HEK293 (cell line): Measurements from ENCODE around the gene GJC2.

ENCODE experiments used
- CTCF ChIA-PET: fragments of 350-600 bp; formaldehyde crosslinking; extraction: SDS; loops from one replicate; lab custom pipeline; 2021; ENCODE audit warnings: antibody characterized with exemption; lab: Yijun Ruan, JAX
- POLR2A ChIA-PET: fragments of 300-600 bp; formaldehyde crosslinking; extraction: SDS; loops from one replicate; lab custom pipeline; 2020; ENCODE audit warnings: antibody characterized with exemption, inconsistent platforms; lab: Yijun Ruan, JAX
- H3K27ac ChIP-seq: fragments of 200-500 bp; sonication (Bioruptor generic); 2 replicates; pipeline ENCODE4 v1.5.1; 2014; ENCODE audit warnings: low read depth, low read length, control low read depth, inconsistent platforms; ENCODE audit errors: extremely low read depth
- H3K36me3 ChIP-seq, 2 experiments: fragments of 200-500 bp in 1 of 2; sonication (Bioruptor generic) in 1 of 2; 1 replicate in 1 of 2; 2 replicates in 1 of 2; pipeline ENCODE4 v1.5.1; 2014 to 2017; ENCODE audit warnings: inconsistent platforms in 2 of 2, low read length in 2 of 2; ENCODE audit not compliant: control insufficient read depth in 2 of 2, insufficient read depth in 1 of 2
- H3K4me1 ChIP-seq: fragments of 200-500 bp; sonication (Bioruptor generic); 2 replicates; pipeline ENCODE4 v1.5.1; 2014; ENCODE audit warnings: mild to moderate bottlenecking, low read length, inconsistent platforms; ENCODE audit not compliant: control insufficient read depth, insufficient read depth
- H3K4me3 ChIP-seq: 2 replicates; pipeline ENCODE4 v1.5.1; 2011; ENCODE audit warnings: low read depth, mild to moderate bottlenecking, control low read depth, low read length, moderate library complexity
- H3K9me3 ChIP-seq: fragments of 200-500 bp; sonication (Bioruptor generic); 2 replicates; pipeline ENCODE4 v1.5.1; 2014; ENCODE audit warnings: low read depth, low read length, inconsistent platforms; ENCODE audit not compliant: control insufficient read depth, insufficient read depth
- KLF1 ChIP-seq: fragments of 450-650 bp; formaldehyde crosslinking; IDR thresholded peaks from 2 replicates; pipeline ENCODE4 v1.5.1; 2016; ENCODE audit warnings: missing biosample characterization, missing genetic modification characterization
- KLF16 ChIP-seq: fragments of 450-650 bp; formaldehyde crosslinking; IDR thresholded peaks from 2 replicates; pipeline ENCODE4 v1.5.1; 2017; ENCODE audit warnings: missing biosample characterization, missing genetic modification characterization
- KLF8 ChIP-seq: fragments of 450-650 bp; formaldehyde crosslinking; IDR thresholded peaks from 2 replicates; pipeline ENCODE4 v1.5.1; 2016; ENCODE audit warnings: missing biosample characterization, missing genetic modification characterization
- SCRT2 ChIP-seq: fragments of 450-650 bp; formaldehyde crosslinking; IDR thresholded peaks from 2 replicates; pipeline ENCODE4 v1.5.1; 2016; ENCODE audit warnings: missing biosample characterization, missing genetic modification characterization
- SP2 ChIP-seq: fragments of 450-650 bp; formaldehyde crosslinking; IDR thresholded peaks from 2 replicates; pipeline ENCODE4 v1.5.1; 2016; ENCODE audit warnings: missing biosample characterization, missing genetic modification characterization
- ZBTB1 ChIP-seq: fragments of 450-650 bp; formaldehyde crosslinking; IDR thresholded peaks from 2 replicates; pipeline ENCODE4 v1.5.1; 2016; ENCODE audit warnings: missing biosample characterization, missing genetic modification characterization
- ZBTB10 ChIP-seq: fragments of 450-650 bp; formaldehyde crosslinking; IDR thresholded peaks from 2 replicates; pipeline ENCODE4 v1.5.1; 2016; ENCODE audit warnings: missing biosample characterization, missing genetic modification characterization
- ZBTB21 ChIP-seq: fragments of 450-650 bp; formaldehyde crosslinking; IDR thresholded peaks from 2 replicates; pipeline ENCODE4 v1.5.1; 2017; ENCODE audit warnings: missing biosample characterization, missing genetic modification characterization
- ZBTB48 ChIP-seq: fragments of 450-650 bp; formaldehyde crosslinking; IDR thresholded peaks from 2 replicates; pipeline ENCODE4 v1.5.1; 2016; ENCODE audit warnings: missing biosample characterization, missing genetic modification characterization
- ZBTB8A ChIP-seq: fragments of 450-650 bp; formaldehyde crosslinking; IDR thresholded peaks from 2 replicates; pipeline ENCODE4 v1.5.1; 2016; ENCODE audit warnings: missing biosample characterization, missing genetic modification characterization
- ZFHX2 ChIP-seq: fragments of 450-650 bp; formaldehyde crosslinking; conservative IDR thresholded peaks from 2 replicates; pipeline ENCODE4 v1.5.1; 2016; ENCODE audit warnings: missing biosample characterization, missing genetic modification characterization
- ZNF169 ChIP-seq: fragments of 450-650 bp; formaldehyde crosslinking; IDR thresholded peaks from 2 replicates; pipeline ENCODE4 v1.5.1; 2016; ENCODE audit warnings: missing biosample characterization, missing genetic modification characterization
- ZNF398 ChIP-seq: fragments of 450-650 bp; formaldehyde crosslinking; IDR thresholded peaks from 2 replicates; pipeline ENCODE4 v1.5.1; 2017; ENCODE audit warnings: missing biosample characterization, missing genetic modification characterization
- ZNF423 ChIP-seq: fragments of 450-650 bp; formaldehyde crosslinking; IDR thresholded peaks from 2 replicates; pipeline ENCODE4 v1.5.1; 2016; ENCODE audit warnings: missing biosample characterization, missing genetic modification characterization
- TF ChIP-seq, protein P1 (sequence below): fragments of 450-650 bp; formaldehyde crosslinking; IDR thresholded peaks from 2 replicates; pipeline ENCODE4 v1.5.1; 2016; ENCODE audit warnings: missing biosample characterization, missing genetic modification characterization
- TF ChIP-seq, protein P2 (sequence below): fragments of 450-650 bp; formaldehyde crosslinking; IDR thresholded peaks from 2 replicates; pipeline ENCODE4 v1.5.1; 2017; ENCODE audit warnings: missing biosample characterization, missing genetic modification characterization
- TF ChIP-seq, protein P3 (sequence below): fragments of 450-650 bp; formaldehyde crosslinking; IDR thresholded peaks from 2 replicates; pipeline ENCODE4 v1.5.1; 2016; ENCODE audit warnings: missing biosample characterization, missing genetic modification characterization

Gene GJC2

GRCh38 chr1:228142155-228142691 is 7.5 kb upstream of the GJC2 start:
- H3K9me3 ChIP-seq: no peaks in the 10 kb centered on the region
- peaks cover 13% of the 10 kb centered on the region for H3K4me1 ChIP-seq
- CTCF ChIA-PET: interaction anchor here (1.9 kb wide), 1 partner anchor 24 kb away, joined by 23 read pairs; the partner anchor contains the start of gene IBA57
- no peak overlapping the region for H3K27ac ChIP-seq
- no peak for TF ChIP-seq KLF8
- no peak for TF ChIP-seq ZBTB21 (tag by site-specific recombination)
- peak; percentile 29; the same call in 1 of the 2 replicates for TF ChIP-seq SCRT2 (tag by site-specific recombination)
- TF ChIP-seq ZNF398: no peak
- TF ChIP-seq KLF16 (tag by site-specific recombination): no peak
- TF ChIP-seq, protein P1, sequence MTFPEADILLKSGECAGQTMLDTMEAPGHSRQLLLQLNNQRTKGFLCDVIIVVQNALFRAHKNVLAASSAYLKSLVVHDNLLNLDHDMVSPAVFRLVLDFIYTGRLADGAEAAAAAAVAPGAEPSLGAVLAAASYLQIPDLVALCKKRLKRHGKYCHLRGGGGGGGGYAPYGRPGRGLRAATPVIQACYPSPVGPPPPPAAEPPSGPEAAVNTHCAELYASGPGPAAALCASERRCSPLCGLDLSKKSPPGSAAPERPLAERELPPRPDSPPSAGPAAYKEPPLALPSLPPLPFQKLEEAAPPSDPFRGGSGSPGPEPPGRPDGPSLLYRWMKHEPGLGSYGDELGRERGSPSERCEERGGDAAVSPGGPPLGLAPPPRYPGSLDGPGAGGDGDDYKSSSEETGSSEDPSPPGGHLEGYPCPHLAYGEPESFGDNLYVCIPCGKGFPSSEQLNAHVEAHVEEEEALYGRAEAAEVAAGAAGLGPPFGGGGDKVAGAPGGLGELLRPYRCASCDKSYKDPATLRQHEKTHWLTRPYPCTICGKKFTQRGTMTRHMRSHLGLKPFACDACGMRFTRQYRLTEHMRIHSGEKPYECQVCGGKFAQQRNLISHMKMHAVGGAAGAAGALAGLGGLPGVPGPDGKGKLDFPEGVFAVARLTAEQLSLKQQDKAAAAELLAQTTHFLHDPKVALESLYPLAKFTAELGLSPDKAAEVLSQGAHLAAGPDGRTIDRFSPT (tag by site-specific recombination): 0 out of 2 replicates have a peak, but pooled peaks have one; percentile 28
- TF ChIP-seq KLF1 (tag by site-specific recombination): peak; percentile 93
- POLR2A ChIA-PET: interaction anchor here (1.2 to 3.7 kb wide), 2 partner anchors 22 to 34 kb away, joined by 3 to 22 read pairs; partner anchors contain the start of gene IBA57
- no peak overlapping the region for H3K4me3 ChIP-seq
- H3K36me3 ChIP-seq: peaks cover 0 to 35% of the 10 kb centered on the region in 2 experiments; a peak in 1 of 3 replicates

GRCh38 chr1:228142701-228143136 is 7.0 kb upstream of the GJC2 start:
- POLR2A ChIA-PET: interaction anchor here (1.2 to 3.7 kb wide), 2 partner anchors 22 to 33 kb away, joined by 3 to 22 read pairs; partner anchors contain the start of gene IBA57
- TF ChIP-seq SP2: no peak
- TF ChIP-seq, protein P2, sequence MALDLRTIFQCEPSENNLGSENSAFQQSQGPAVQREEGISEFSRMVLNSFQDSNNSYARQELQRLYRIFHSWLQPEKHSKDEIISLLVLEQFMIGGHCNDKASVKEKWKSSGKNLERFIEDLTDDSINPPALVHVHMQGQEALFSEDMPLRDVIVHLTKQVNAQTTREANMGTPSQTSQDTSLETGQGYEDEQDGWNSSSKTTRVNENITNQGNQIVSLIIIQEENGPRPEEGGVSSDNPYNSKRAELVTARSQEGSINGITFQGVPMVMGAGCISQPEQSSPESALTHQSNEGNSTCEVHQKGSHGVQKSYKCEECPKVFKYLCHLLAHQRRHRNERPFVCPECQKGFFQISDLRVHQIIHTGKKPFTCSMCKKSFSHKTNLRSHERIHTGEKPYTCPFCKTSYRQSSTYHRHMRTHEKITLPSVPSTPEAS (tag by site-specific recombination): no peak
- TF ChIP-seq ZNF423: no peak
- TF ChIP-seq ZBTB8A (tag by site-specific recombination): peak; percentile 50
- Histone ChIP-seq H3K27ac (no peak overlapping the region), H3K9me3 (no peaks in the 10 kb centered on the region), H3K36me3 (peaks cover 0 to 40% of the 10 kb centered on the region in 2 experiments; a peak in 1 of 3 replicates), H3K4me3 (no peak overlapping the region), H3K4me1 (peaks cover 13% of the 10 kb centered on the region)
- CTCF ChIA-PET: interaction anchor here (1.9 kb wide), 1 partner anchor 23 kb away, joined by 23 read pairs; the partner anchor contains the start of gene IBA57

- CTCF ChIA-PET: interaction anchor here (0.6 to 1.9 kb wide), 5 partner anchors 13 to 144 kb away, joined by 3 to 23 read pairs (median 4); partner anchors contain the start of gene IBA57
- Histone ChIP-seq H3K9me3 (no peaks in the 10 kb centered on the region), H3K27ac (0 out of 2 replicates have a peak overlapping the region, but pooled peaks have one; percentile 2), H3K4me3 (no peak overlapping the region), H3K4me1 (peaks cover 13% of the 10 kb centered on the region), H3K36me3 (peaks cover 0 to 49% of the 10 kb centered on the region in 2 experiments; a peak in 1 of 3 replicates)
- POLR2A ChIA-PET: interaction anchor here (1.2 to 3.7 kb wide), 2 partner anchors 21 to 32 kb away, joined by 3 to 22 read pairs; partner anchors contain the start of gene IBA57
- TF ChIP-seq, protein P3, sequence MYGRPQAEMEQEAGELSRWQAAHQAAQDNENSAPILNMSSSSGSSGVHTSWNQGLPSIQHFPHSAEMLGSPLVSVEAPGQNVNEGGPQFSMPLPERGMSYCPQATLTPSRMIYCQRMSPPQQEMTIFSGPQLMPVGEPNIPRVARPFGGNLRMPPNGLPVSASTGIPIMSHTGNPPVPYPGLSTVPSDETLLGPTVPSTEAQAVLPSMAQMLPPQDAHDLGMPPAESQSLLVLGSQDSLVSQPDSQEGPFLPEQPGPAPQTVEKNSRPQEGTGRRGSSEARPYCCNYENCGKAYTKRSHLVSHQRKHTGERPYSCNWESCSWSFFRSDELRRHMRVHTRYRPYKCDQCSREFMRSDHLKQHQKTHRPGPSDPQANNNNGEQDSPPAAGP: no peak
- TF ChIP-seq, protein P2 (tag by site-specific recombination): peak; percentile 84
- peak; percentile 38; the same call in 1 of the 2 replicates for TF ChIP-seq KLF1 (tag by site-specific recombination)
- peak; percentile 42; the same call in 1 of the 2 replicates for TF ChIP-seq ZFHX2 (tag by site-specific recombination)
- TF ChIP-seq ZBTB10 (tag by site-specific recombination): peak; percentile 35; the same call in 1 of the 2 replicates
- no peak for TF ChIP-seq ZBTB1 (tag by site-specific recombination)
- peak; percentile 13; the same call in 1 of the 2 replicates for TF ChIP-seq ZBTB48 (tag by site-specific recombination)
- TF ChIP-seq ZNF169 (tag by site-specific recombination): no peak
Measured at GRCh38 chr1:228143480-228144192, 6.1 kb upstream of the GJC2 start.
